GM19372 (cell line): ENCODE results near the gene THSD7A.

Experiments used
- ATAC-seq: cut with Tn5 transposase; IDR thresholded peaks from one replicate; pipeline ENCODE4 v1.9.1; 2021; ENCODE audit warnings: mild to moderate bottlenecking, low read depth, moderate library complexity; ENCODE audit not compliant: unreplicated experiment

The THSD7A gene

GRCh38 chr7:11831736-11832495 lies at the start of gene THSD7A:
TSS of gene THSD7A (minus strand) at chr7:11832198. CDS start at chr7:11831946, 252 bp downstream.
- ATAC-seq = no peak

GRCh38 chr7:11881680-11882079 lies 49.7 kb upstream of the THSD7A start:
- no peak for ATAC-seq

- ATAC-seq = no peak
Observed at GRCh38 chr7:11875635-11876034, 43.6 kb upstream of the THSD7A start.

- no peak for ATAC-seq
Observed at GRCh38 chr7:11865671-11866070, 33.7 kb upstream of the THSD7A start.

GRCh38 chr7:11858622-11859302 lies 26.8 kb upstream of the THSD7A start:
- ATAC-seq = no peak

- ATAC-seq = no peak
Observed at GRCh38 chr7:11858026-11858425, 26.0 kb upstream of the THSD7A start.

GRCh38 chr7:11848251-11848650 lies 16.3 kb upstream of the THSD7A start:
- no peak for ATAC-seq

- ATAC-seq = no peak
Observed at GRCh38 chr7:11847336-11847735, 15.3 kb upstream of the THSD7A start.

- no peak for ATAC-seq
Observed at GRCh38 chr7:11846361-11846955, 14.5 kb upstream of the THSD7A start.

GRCh38 chr7:11843113-11843765 lies 11.2 kb upstream of the THSD7A start:
- no peak for ATAC-seq

- ATAC-seq = no peak
Observed at GRCh38 chr7:11841657-11842056, 9.7 kb upstream of the THSD7A start.

GRCh38 chr7:11835260-11835659 lies 3.3 kb upstream of the THSD7A start:
- no peak for ATAC-seq

- no peak for ATAC-seq
Observed at GRCh38 chr7:11833431-11833830, 1.4 kb upstream of the THSD7A start.

GRCh38 chr7:11831156-11831735 lies 752 bp downstream of the THSD7A start:
- no peak for ATAC-seq

- no peak for ATAC-seq
Observed at GRCh38 chr7:11830582-11831155, 1.3 kb downstream of the THSD7A start.

GRCh38 chr7:11829954-11830353 lies 2.0 kb downstream of the THSD7A start:
- no peak for ATAC-seq

- no peak for ATAC-seq
Observed at GRCh38 chr7:11819947-11820346, 12.1 kb downstream of the THSD7A start.

- no peak for ATAC-seq
Observed at GRCh38 chr7:11819271-11819670, 12.7 kb downstream of the THSD7A start.

- ATAC-seq = no peak
Observed at GRCh38 chr7:11818281-11818680, 13.7 kb downstream of the THSD7A start.

- ATAC-seq = no peak
Observed at GRCh38 chr7:11817111-11817740, 14.8 kb downstream of the THSD7A start.
